ENCODE measurements around the gene SPIRE1. TPM values are rescaled to one million over a fixed set of nuclear protein-coding genes. Genes with fewer than 3 reads are reported as not detected.
A peak's percentile ranks its signal among the peaks of the same experiment; 100 is the strongest.

SPIRE1 gene
- total and polyA plus RNA-seq, 8 donors, result 3.1 to 24.4 (median 8.4) TPM

- Histone ChIP-seq H3K9me3 (no peaks in the 10 kb centered on the region), H3K27ac (no peak overlapping the region), H3K27me3 (no peaks in the 10 kb centered on the region), H3K36me3 (peaks cover 10 to 65% (median 49%) of the 10 kb centered on the region in 4 donors), H3K4me1 (no peaks in the 10 kb centered on the region), H3K4me3 (no peak overlapping the region)
- TF ChIP-seq CTCF (IDR thresholded peaks at IDR 0.05) (no peak), POLR2A (IDR thresholded peaks at IDR 0.05) (no peak), EP300 (IDR thresholded peaks at IDR 0.05) (no peak), POLR2AphosphoS5 (IDR thresholded peaks at IDR 0.05) (no peak)
- DNase-seq, result no peak
- whole genome bisulfite sequencing, 5 donors, result 92 to 97% (median 94%) methylated on average over 2 of the region's 2 CpGs
- intact Hi-C loops (cut with DNase I; ENCODE audit: low total_unique reads), result no loop called here
Observed at GRCh38 chr18:12462242-12462641, 195.7 kb downstream of the SPIRE1 start.

- H3K27me3 ChIP-seq, result no peaks in the 10 kb centered on the region
- DNase-seq, result no peak
- H3K36me3 ChIP-seq, result peaks cover 10 to 65% (median 51%) of the 10 kb centered on the region in 4 donors
- H3K27ac ChIP-seq, result no peak overlapping the region
- H3K9me3 ChIP-seq, result no peaks in the 10 kb centered on the region
- TF ChIP-seq POLR2AphosphoS5 (IDR thresholded peaks at IDR 0.05) (no peak), EP300 (IDR thresholded peaks at IDR 0.05) (no peak), CTCF (IDR thresholded peaks at IDR 0.05) (no peak), POLR2A (IDR thresholded peaks at IDR 0.05) (no peak)
- intact Hi-C loops (cut with DNase I; ENCODE audit: low total_unique reads), result no loop called here
- 55 to 86% (median 71%) methylated on average over 6 of the region's 6 CpGs for whole genome bisulfite sequencing, 5 donors
- no peak overlapping the region for H3K4me3 ChIP-seq
- no peaks in the 10 kb centered on the region for H3K4me1 ChIP-seq
Observed at GRCh38 chr18:12461326-12461725, 196.6 kb downstream of the SPIRE1 start.

- no peaks in the 10 kb centered on the region for H3K27me3 ChIP-seq
- DNase-seq, result peak in 1 of 2 donors; percentile 70
- no peaks in the 10 kb centered on the region for H3K4me1 ChIP-seq
- no peaks in the 10 kb centered on the region for H3K9me3 ChIP-seq
- peaks cover 10 to 65% (median 51%) of the 10 kb centered on the region in 4 donors for H3K36me3 ChIP-seq
- intact Hi-C loops (cut with DNase I; ENCODE audit: low total_unique reads), result no loop called here
- H3K4me3 ChIP-seq, result no peak overlapping the region
- H3K27ac ChIP-seq, result no peak overlapping the region
- no peak for TF ChIP-seq EP300 (IDR thresholded peaks at IDR 0.05)
- TF ChIP-seq POLR2AphosphoS5 (IDR thresholded peaks at IDR 0.05), result no peak
- no peak for TF ChIP-seq POLR2A (IDR thresholded peaks at IDR 0.05)
- no peak for TF ChIP-seq CTCF (IDR thresholded peaks at IDR 0.05)
- 25 to 64% (median 48%) methylated on average over 5 of the region's 5 CpGs for WGBS, 5 donors
Observed at GRCh38 chr18:12460874-12461273, 197.0 kb downstream of the SPIRE1 start.

GRCh38 chr18:12458771-12459170 is 199.1 kb downstream of the SPIRE1 start:
- H3K36me3 ChIP-seq, result peaks cover 10 to 56% (median 49%) of the 10 kb centered on the region in 4 donors
- intact Hi-C loops (cut with DNase I; ENCODE audit: low total_unique reads), result no loop called here
- no peak overlapping the region for H3K27ac ChIP-seq
- no peaks in the 10 kb centered on the region for H3K9me3 ChIP-seq
- TF ChIP-seq POLR2AphosphoS5 (IDR thresholded peaks at IDR 0.05) (no peak), CTCF (IDR thresholded peaks at IDR 0.05) (no peak), POLR2A (IDR thresholded peaks at IDR 0.05) (no peak), EP300 (IDR thresholded peaks at IDR 0.05) (no peak)
- no peak overlapping the region for H3K4me3 ChIP-seq
- no peaks in the 10 kb centered on the region for H3K27me3 ChIP-seq
- DNase-seq, result no peak
- WGBS, 5 donors, result 70 to 80% (median 80%) methylated on average over 7 of the region's 7 CpGs
- no peaks in the 10 kb centered on the region for H3K4me1 ChIP-seq

Data from stomach (tissue), 9 donors.